Left colon (tissue), 2 donors: Measurements from ENCODE around the gene TNS3. TPM values are rescaled to one million over a fixed set of nuclear protein-coding genes. Genes with fewer than 3 reads are reported as not detected.

Experiments used
- ATAC-seq: fragments of 200-7000 bp; cut with Tn5 transposase; one replicate; pipeline ENCODE4 v1.9.1; 2020; ENCODE audit warnings: mild to moderate bottlenecking, moderate library complexity
- DNase-seq, 2 donors: peaks; one replicate each; pipeline ENCODE4 v3.0.0-alpha.2; 2020
- intact Hi-C, 2 donors: fragments of 100-400 bp; cut with DNase I in 1 of 2; cut with micrococcal nuclease in 1 of 2; formaldehyde crosslinking; loops; one replicate each; pipeline versions ENCODE4 v1.11.2 to v1.14.0; 2022; cut with DNase I, micrococcal nuclease
- total RNA-seq, 2 donors: library from RNA; stranded (reverse); fragmentation: NEBNext Ultra II Directional; extraction: Animal tissue kit (Norgen Biotek cat#: 25700); gene quantifications; one replicate each; pipeline ENCODE4 v1.2.1, GENCODE V29; 2021
- donor health status: DM: no; HTN: no; CAD: no.
- donor health status: DM: yes; HTN: yes; CAD: no.

Gene TNS3
- total RNA-seq, 2 donors from 2014 or later = 56.9 to 62.3 TPM

DNA sequence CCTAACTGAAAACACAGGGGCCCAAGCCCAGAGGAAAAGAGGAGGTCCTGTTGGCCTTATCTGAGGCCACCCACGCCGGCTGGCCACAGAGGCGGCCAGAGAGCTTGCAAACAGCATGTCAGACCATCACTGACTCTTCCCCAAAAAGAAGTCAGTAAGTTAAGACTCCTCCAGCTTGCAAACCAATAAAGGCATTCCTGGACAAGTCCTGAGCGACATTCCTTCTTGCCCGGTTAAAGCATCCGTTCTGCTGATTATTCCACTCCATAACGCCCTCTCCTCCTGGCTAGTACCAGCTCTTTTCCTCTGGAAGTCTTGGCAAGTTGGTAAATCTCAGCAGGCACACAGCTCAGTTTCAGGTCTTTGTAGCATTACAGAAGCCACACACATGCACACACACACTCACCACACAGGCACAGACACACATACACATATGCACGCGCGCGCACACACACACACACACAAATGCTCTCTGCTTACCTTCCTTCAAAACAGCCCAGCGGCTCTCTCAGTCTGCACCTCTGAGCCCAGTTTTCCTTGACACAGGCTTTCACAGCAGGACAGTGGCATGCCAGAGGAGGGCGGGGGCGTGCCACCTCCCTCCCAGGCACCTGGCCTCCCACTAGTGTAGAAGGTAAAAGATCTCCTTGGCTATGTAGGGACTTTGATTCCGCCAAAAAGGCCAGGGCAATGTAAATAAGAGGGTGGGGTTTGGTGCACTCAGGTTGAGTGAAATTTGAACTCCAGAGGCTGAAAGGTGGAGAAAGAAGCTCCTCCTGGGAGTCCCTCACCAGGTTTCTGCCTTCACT lies 201.4 kb downstream of the TNS3 start:
- peak; percentile 71 to 73 for DNase-seq
- peak; percentile 78 for ATAC-seq
- intact Hi-C loops = no loop called here

DNA sequence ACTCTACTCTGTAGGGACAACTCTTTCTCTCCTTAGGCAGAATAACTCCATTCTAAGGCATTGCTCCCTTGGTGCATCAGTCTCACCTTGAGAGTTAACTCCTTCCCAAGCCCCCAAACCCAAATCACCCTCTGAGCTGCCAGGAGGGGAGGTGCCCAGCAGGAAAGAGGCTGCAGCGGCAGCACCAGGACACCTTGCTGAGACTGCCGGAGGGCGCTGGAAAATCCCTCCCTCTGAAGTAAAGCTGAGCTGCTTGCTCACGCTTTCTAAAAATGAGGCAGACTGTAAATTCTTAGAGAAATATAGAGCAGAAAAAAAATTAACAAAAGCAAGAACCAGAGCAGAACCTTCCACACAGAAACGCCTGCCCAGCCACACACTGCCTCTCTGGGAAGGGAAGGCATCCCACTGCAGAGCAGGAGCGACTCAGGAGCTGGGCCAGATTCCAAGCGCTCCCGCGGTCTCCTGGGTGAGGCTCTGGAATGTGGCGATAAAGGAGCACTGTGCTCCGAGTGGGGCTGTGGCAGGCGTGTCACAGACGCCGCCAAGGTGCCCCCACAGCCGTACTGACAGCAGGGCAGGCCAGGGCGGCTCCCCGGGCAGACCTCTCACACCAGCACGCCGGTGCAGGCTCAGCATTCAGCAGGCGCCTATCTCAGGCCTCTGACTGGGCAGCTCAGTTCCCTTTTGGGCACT lies 202.1 kb downstream of the TNS3 start:
- ATAC-seq = peak; percentile 79
- intact Hi-C loops = no loop called here

DNA sequence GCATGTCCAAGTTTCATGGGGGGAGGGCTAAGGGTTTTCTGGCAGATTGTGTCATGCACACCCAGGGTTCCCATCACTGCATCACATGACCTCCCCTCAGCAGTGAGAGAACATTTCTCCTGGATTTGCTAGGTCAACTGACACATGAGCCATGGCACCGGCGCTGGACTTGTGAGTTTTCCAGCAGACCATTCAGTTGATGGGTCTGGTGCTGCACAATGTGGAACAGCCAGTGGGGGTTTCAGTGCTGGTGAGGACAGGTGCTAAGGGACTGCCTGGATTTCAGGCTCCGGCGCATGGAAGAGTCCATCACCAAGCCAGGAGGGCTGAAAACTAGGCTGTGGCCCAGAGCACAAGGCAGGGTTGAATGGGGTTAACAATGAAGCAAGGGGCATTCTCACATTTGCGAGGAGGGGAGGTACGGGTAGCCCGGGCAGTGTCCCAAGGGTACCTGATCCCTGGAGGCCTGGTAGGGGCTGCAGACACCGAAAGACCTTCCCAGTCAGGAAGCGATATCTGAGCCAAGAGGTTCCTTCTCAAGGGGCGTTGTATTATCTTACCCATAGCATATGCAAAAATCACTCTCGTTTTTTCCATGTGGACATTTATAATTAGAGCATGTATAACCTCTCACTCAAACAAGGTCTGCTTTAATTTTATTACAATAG lies 203.0 kb downstream of the TNS3 start:
- DNase-seq (peak in 1 of 2 donors; percentile 24), ATAC-seq (no peak)
- intact Hi-C loops = no loop called here

More for the DNA sequence above, 202.1 kb downstream of the TNS3 start:
- peak; percentile 79 for DNase-seq

DNA sequence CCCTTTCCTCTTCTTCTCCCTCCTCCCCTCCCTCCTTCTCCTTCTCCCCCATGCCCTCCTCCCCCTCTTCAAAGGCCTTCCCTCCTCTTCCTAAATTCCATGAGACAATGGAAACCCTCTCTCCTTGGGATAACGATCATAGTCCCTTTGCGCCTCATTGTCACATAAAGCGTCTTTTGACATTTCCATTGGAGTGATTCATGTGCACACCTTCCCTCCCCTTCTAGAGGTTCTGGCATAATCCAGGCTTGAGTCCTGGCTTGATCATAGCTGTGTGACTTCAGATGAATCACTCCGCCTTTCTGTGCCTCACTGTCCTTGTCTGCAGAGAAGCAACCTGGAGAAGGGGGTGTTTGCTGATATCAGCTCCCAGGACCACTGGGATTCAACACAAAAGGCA lies 204.2 kb downstream of the TNS3 start:
- intact Hi-C loops = no loop called here
- peak in 1 of 2 donors; percentile 10 for DNase-seq
- no peak for ATAC-seq

GRCh38 chr7:47376991-47377616 lies 204.8 kb downstream of the TNS3 start:
- intact Hi-C loops = no loop called here
- DNase-seq = peak in 1 of 2 donors; percentile 27
- ATAC-seq = peak; percentile 16

DNA sequence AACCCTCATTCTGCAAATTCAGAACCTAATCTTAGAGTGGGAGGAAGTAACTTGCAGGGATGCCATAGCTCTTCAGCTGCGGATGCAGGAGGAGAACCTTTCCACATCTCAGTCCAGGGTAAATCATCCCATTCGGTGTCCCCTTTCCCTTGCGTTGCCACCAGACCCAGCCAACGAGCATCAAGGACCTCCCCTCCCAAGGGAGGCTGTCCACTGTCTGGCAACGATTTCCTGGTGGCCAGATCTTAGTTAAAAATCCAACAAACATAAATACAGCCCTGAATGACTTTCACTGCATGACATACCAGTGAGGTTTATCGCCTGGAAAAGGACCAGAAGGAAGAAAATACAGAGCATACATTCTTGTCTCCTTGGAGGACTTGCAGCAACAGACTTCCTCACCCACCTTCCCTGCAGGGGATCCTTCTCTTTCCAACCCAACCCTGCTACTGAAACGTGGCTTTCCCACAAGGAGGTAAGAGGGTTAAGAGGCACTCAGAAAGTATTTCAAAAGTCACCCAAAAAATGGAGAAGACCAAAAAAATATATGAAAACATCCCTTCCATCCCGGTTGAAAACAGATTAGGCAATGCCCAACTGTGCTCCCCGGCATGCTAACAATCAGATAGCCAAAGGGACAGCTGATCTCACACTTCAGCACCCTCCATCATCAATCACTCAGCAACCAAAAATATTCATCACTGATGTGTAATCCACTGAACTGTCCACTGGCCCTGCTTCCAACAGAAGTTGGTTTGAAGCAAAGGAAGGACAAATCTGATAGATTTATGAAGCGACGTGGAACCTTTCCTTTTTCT lies 206.6 kb downstream of the TNS3 start:
- intact Hi-C loops = no loop called here
- DNase-seq = no peak
- ATAC-seq = no peak

DNA sequence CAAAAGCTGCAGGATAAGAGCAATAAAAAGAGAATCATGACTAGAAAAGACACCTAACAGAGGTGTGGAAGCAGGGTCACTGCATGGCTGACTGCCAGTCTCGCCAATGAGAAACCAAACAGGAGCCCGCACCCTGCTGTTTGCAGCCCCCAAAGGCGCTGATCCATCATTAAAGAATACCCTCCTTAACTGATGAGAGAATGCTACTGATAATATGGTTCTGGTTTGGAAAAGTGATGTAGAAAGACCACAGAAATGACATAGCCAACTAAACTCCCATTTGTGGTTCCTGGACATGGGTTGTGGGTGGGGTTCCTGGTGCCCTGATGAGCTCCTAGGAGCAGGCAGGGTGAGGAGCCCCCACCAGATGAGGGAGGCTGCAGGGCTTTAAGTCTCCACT lies 207.4 kb downstream of the TNS3 start:
- DNase-seq (no peak), ATAC-seq (no peak)
- intact Hi-C loops = no loop called here

DNA sequence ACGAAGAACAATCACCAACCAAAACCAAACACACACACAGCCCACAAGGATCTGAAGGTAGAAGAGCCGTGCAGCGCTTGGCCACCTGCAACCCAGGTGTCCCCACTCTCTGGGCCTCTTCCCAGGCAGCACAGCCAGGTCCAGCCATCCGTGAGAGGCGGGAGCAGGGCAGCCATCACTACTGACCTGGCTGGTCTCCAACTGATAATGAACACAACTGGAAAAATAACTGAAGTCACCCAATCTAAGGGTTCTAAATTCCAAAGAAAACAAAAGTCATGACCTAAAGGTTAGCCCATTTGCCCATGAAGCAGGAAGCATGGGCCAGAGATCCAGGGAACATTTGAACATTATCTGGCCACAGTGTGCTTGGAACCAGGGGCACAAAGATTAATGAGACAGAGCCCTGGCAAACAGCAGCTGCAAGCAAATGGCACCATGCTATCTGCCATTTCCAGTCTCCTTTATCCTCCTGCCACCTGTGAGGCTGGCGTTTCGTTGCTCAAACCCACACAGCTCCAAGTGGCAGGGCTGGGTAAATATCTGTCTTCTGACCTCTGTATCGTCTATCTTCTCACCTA lies 207.9 kb downstream of the TNS3 start:
- ATAC-seq = no peak
- intact Hi-C loops = no loop called here
- DNase-seq = no peak

GRCh38 chr7:47371733-47372368 lies 210.1 kb downstream of the TNS3 start:
- DNase-seq (peak; percentile 91 to 93), ATAC-seq (peak; percentile 87)
- intact Hi-C loops = no loop called here

GRCh38 chr7:47371317-47371716 lies 210.6 kb downstream of the TNS3 start:
- no peak for DNase-seq
- ATAC-seq = peak; percentile 21
- intact Hi-C loops = no loop called here

GRCh38 chr7:47370461-47371042 lies 211.4 kb downstream of the TNS3 start:
- DNase-seq (no peak), ATAC-seq (no peak)
- intact Hi-C loops = no loop called here

- ATAC-seq = no peak
- DNase-seq = no peak
- intact Hi-C loops = no loop called here
These were observed 212.2 kb downstream of the TNS3 start for GRCh38 chr7:47369736-47370135.

DNA sequence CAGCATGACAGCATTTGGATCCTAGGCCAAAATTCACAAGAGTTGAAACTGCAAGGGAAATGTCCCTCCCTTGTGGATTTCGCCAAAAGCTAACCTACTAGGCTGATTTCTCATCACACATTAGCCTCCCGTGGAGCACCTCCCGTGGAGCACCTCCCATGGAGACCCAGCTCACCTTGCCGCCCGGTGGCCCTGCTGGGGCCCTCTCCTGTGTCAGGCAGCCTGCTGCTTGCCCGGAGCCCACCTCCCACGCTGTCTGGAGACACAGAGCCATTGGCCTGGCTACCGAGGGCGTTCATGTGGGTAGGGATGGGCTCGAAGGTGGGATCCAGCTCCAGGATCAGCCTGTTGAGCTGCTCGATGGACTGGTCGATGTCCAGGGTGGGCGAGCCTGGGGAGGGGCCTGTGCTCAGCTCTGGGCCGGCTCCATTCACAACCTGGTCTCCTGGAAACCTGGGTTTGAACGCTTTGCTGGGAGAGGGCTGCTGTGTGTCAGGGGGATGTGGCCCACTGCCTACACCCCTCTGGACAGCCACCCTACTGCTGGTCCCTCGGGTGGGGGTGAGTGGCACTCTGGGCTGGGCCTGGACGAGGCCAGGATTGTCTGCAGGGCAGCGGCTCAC lies 213.6 kb downstream of the TNS3 start:
- intact Hi-C loops = no loop called here
- no peak for ATAC-seq

DNA sequence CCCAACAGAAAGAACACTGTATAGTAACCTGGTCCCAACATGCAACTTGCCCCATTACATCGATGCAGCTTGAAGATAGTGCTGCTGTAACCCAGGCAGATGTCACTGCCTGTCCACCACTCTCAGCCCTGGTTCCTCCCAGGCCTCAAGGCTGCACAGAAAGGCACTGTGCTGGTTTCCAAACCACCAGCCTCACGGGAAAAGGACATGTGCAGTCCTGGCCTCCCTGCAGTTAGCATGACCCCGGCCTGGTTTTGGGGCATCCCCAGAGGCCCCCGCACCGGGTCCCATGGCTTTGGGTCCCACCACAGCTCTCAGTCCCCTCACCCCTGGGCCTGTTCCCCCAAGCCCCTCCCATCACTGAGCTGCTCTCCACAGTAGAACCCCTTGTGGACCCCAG lies 214.5 kb downstream of the TNS3 start:
- no peak for ATAC-seq
- intact Hi-C loops = no loop called here
- peak in 1 of 2 donors; percentile 20 for DNase-seq

More for the DNA sequence above, 213.6 kb downstream of the TNS3 start:
- peak in 1 of 2 donors; percentile 23 for DNase-seq

- DNase-seq (no peak), ATAC-seq (no peak)
- intact Hi-C loops = no loop called here
These were observed 215.0 kb downstream of the TNS3 start for GRCh38 chr7:47366960-47367359.

DNA sequence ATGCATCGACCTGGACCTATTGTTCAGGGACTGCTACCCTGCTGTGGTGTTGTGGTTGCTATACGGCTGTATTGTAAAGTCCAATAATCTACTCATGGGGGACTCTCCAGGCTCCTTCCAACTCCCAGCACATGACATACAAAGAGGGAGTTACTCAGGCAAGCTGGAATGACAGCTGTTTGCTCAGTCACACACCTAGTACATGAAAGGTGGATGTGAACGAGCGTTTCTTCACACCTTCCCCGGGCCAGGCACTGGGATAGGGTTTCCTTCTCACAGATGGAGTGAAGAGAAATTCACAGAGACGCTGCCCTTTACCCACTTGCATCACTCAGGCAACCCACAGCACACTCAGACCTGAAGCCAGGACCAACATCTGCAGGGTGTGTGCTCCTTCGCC lies 215.7 kb downstream of the TNS3 start:
- ATAC-seq = peak; percentile 10
- DNase-seq = peak in 1 of 2 donors; percentile 6
- intact Hi-C loops = no loop called here

DNA sequence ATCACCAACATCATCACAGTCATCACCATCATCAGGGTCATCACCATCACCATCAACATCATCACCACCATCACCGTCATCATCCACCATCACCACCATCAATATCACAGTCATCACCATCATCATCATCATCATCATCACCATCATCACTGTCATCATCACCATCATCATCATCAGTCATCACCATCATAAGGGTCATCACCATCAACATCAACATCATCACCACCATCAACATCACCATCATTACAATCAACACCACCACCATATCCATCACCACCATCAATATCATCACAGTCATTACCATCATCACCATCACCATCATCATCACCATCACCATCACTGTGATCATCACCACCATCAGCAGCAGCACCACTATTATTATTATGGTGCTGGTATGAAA lies 218.9 kb downstream of the TNS3 start:
- no peak for DNase-seq

More for the DNA sequence above, 218.9 kb downstream of the TNS3 start:
- intact Hi-C loops = loop anchor here in 1 of 2 donors (5.0 kb wide), 1 partner anchor 86 kb away; no protein-coding TSS in a partner anchor
- no peak for ATAC-seq
